ENCODE data around the gene CRB1. TPM values are rescaled to one million over a fixed set of nuclear protein-coding genes. Genes with fewer than 3 reads are reported as not detected.
"Not testable (repeated sequence)": the region's sequence is repeated elsewhere in the genome, so short reads cannot be mapped to it uniquely, and the experiment has no call there.

CRB1 gene
- total and polyA plus RNA-seq, 3 experiments from 2014 or later = 0.05 to 0.26 TPM; not detected in 1

GRCh38 chr1:197394831-197395608 lies 127.0 kb downstream of the CRB1 start:
- Histone ChIP-seq H3K4me1 (ENCODE audit: insufficient read depth, low read length) (peaks cover 32% of the 10 kb centered on the region), H3K4me3 (ENCODE audit: low read length) (no peak overlapping the region), H3K36me3 (ENCODE audit: insufficient read depth, low read length) (no peaks in the 10 kb centered on the region), H3K27me3 (ENCODE audit: insufficient read depth, low read length, poor library complexity, severe bottlenecking) (no peaks in the 10 kb centered on the region), H3K27ac (ENCODE audit: low read depth, low read length) (no peak overlapping the region), H3K9me3 (ENCODE audit: low read length) (no peaks in the 10 kb centered on the region)
- Mint-ChIP-seq H3K4me1 (peaks cover 17 to 34% (median 32%) of the 10 kb centered on the region in 3 donors), H3K27ac (no peak overlapping the region), H3K4me3 (no peak overlapping the region), H3K36me3 (no peaks in the 10 kb centered on the region), H3K27me3 (peaks cover 4 to 8% of the 10 kb centered on the region in 2 donors), H3K9me3 (no peaks in the 10 kb centered on the region)
- DNase-seq = no peak
- CTCF ChIA-PET = no interaction called here
- POLR2A ChIA-PET = no interaction called here

DNA sequence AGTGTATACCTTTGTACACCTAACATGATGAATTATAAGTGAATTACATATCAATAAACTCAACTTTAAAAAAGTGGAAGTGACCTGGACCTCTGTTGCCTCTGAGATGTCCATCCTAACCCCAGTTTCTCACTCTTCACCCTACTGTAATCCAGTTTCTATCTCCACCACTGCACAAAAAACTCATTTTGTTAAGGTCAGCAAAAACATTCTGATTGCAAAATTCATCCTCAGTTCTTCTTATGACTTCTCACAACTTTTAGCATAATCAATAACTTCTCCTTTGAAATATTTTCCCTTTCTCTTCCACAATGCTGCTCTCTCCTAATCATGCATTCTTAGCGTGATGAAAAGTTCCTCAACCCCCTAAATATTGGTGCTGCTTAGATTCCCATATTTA lies 129.8 kb downstream of the CRB1 start:
- Mint-ChIP-seq H3K4me1 (peaks cover 0 to 5% (median 3%) of the 10 kb centered on the region in 3 donors), H3K27ac (no peak overlapping the region), H3K36me3 (no peaks in the 10 kb centered on the region), H3K4me3 (no peak overlapping the region), H3K27me3 (peaks cover 5 to 11% of the 10 kb centered on the region in 2 donors), H3K9me3 (peaks cover 0 to 1% (median 0%) of the 10 kb centered on the region in 5 donors)
- DNase-seq = no peak
- H3K9me3 ChIP-seq (ENCODE audit: low read length) = no peaks in the 10 kb centered on the region
- no peak overlapping the region for H3K27ac ChIP-seq (ENCODE audit: low read depth, low read length)
- H3K27me3 ChIP-seq (ENCODE audit: insufficient read depth, low read length, poor library complexity, severe bottlenecking) = peaks cover 4% of the 10 kb centered on the region
- CTCF ChIA-PET = no interaction called here
- H3K4me3 ChIP-seq (ENCODE audit: low read length) = no peak overlapping the region
- no peaks in the 10 kb centered on the region for H3K36me3 ChIP-seq (ENCODE audit: insufficient read depth, low read length)
- H3K4me1 ChIP-seq (ENCODE audit: insufficient read depth, low read length) = peaks cover 4% of the 10 kb centered on the region
- POLR2A ChIA-PET = no interaction called here

DNA sequence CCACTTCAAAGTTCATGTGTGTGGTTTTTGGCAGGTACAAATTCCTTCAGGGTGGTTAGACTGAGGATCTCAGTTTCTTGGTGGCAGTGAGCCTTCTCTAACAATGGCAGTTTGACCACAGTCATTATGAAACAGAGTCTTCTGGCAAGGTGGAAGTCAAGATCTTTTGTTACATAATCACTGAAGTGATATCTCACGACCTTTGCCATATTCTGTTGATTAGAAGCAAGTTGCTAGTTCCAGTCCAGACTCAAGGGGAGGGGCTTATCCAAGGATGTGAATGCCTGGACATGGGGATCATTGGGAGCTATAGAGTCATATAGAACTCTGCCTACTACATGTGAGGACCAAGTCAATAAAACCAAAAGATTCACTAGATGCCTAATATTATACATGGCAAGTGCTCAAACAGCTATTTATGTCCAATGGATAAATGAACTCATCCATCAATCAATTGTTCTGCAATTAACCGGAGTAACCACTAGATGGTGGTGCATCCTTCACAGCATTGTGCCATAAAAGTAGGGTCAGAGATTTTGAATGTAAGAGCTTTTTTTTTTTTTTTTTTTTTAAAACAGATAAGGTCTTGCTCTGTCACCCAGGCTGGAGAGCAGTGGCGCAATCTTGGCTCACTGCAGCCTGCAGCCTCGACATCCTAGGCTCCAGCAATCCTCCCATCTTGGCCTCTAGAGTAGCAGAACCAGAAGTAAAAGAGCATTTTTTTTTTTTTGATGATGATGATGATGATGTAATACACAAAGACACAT lies 131.9 kb downstream of the CRB1 start:
- CTCF ChIA-PET = interaction anchor here (0.6 to 1.6 kb wide), 6 partner anchors 8 to 511 kb away, joined by 3 to 6 read pairs (median 4); no protein-coding TSS in a partner anchor
- no peaks in the 10 kb centered on the region for H3K4me1 ChIP-seq (ENCODE audit: insufficient read depth, low read length)
- no peaks in the 10 kb centered on the region for H3K9me3 ChIP-seq (ENCODE audit: low read length)
- H3K36me3 Mint-ChIP-seq = no peaks in the 10 kb centered on the region
- H3K27me3 Mint-ChIP-seq = peaks cover 8 to 22% of the 10 kb centered on the region in 2 donors
- peak in 2 of 5 donors; percentile 16 to 30 for DNase-seq
- peaks cover 0 to 1% (median 0%) of the 10 kb centered on the region in 5 donors for H3K9me3 Mint-ChIP-seq
- H3K27ac ChIP-seq (ENCODE audit: low read depth, low read length) = no peak overlapping the region
- H3K36me3 ChIP-seq (ENCODE audit: insufficient read depth, low read length) = no peaks in the 10 kb centered on the region
- H3K27me3 ChIP-seq (ENCODE audit: insufficient read depth, low read length, poor library complexity, severe bottlenecking) = peaks cover 4% of the 10 kb centered on the region
- H3K4me3 Mint-ChIP-seq = peak overlapping the region in 1 of 7 donors; percentile 19
- peak overlapping the region in 1 of 8 donors; percentile 38 for H3K27ac Mint-ChIP-seq
- POLR2A ChIA-PET = interaction anchor here (0.6 kb wide), 1 partner anchor 30 kb away, joined by 3 read pairs; no protein-coding TSS in a partner anchor
- H3K4me3 ChIP-seq (ENCODE audit: low read length) = no peak overlapping the region
- H3K4me1 Mint-ChIP-seq = no peaks in the 10 kb centered on the region

DNA sequence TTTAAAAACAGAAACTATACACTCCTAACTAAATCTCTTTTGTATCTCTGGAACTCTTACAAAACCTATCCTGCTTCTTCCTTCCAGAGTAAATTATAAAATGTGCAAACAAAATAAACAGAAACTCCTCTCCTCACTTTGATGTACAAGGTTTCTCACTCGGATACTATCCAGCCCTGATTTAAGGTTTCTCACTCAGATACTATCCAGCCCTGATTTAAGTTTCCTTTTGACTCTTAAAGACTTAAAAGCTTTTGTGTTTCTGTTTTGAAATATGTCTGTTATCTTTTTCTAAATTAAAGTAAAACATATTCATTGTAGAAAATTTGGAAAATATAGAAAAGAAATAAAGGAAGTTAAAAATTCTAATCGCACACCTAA lies 132.5 kb downstream of the CRB1 start:
- Mint-ChIP-seq H3K4me1 (no peaks in the 10 kb centered on the region), H3K36me3 (no peaks in the 10 kb centered on the region), H3K27me3 (peaks cover 5 to 22% of the 10 kb centered on the region in 2 donors), H3K4me3 (peak overlapping the region in 3 of 7 donors; percentile 8 to 24 (median 19)), H3K9me3 (peaks cover 0 to 1% (median 0%) of the 10 kb centered on the region in 5 donors), H3K27ac (peak overlapping the region in 1 of 8 donors; percentile 38)
- H3K9me3 ChIP-seq (ENCODE audit: low read length) = no peaks in the 10 kb centered on the region
- no peak overlapping the region for H3K4me3 ChIP-seq (ENCODE audit: low read length)
- peaks cover 4% of the 10 kb centered on the region for H3K27me3 ChIP-seq (ENCODE audit: insufficient read depth, low read length, poor library complexity, severe bottlenecking)
- no peaks in the 10 kb centered on the region for H3K36me3 ChIP-seq (ENCODE audit: insufficient read depth, low read length)
- H3K27ac ChIP-seq (ENCODE audit: low read depth, low read length) = no peak overlapping the region
- no peak for DNase-seq
- H3K4me1 ChIP-seq (ENCODE audit: insufficient read depth, low read length) = no peaks in the 10 kb centered on the region
- ChIA-PET POLR2A (no interaction called here), CTCF (interaction anchor here (1.2 to 1.6 kb wide), 3 partner anchors 10 to 21 kb away, joined by 3 to 6 read pairs (median 5); no protein-coding TSS in a partner anchor)

DNA sequence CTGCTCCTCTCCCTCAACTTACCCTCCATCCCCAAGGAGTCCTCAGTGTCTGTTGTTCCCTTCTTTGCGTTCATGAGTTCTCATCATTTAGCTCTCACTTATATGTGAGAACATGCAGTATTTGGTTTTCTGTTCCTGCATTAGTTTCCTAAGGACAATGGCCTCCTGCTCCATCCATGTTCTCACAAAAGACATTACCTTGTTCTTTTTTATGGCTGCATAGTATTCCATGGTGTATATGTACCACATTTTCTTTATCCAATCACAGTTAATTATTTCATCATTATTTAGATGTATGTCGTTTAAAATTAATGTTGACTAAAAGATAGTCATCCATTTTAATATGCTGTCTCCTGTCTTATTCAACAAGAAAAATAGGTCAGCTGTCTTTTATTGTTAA lies 134.1 kb downstream of the CRB1 start:
- Histone ChIP-seq H3K27me3 (ENCODE audit: insufficient read depth, low read length, poor library complexity, severe bottlenecking) (peaks cover 4% of the 10 kb centered on the region), H3K4me1 (ENCODE audit: insufficient read depth, low read length) (no peaks in the 10 kb centered on the region), H3K27ac (ENCODE audit: low read depth, low read length) (no peak overlapping the region), H3K9me3 (ENCODE audit: low read length) (no peaks in the 10 kb centered on the region), H3K36me3 (ENCODE audit: insufficient read depth, low read length) (no peaks in the 10 kb centered on the region), H3K4me3 (ENCODE audit: low read length) (no peak overlapping the region)
- no peak overlapping the region for H3K4me3 Mint-ChIP-seq
- peaks cover 0 to 1% (median 0%) of the 10 kb centered on the region in 5 donors for H3K9me3 Mint-ChIP-seq
- no peaks in the 10 kb centered on the region for H3K4me1 Mint-ChIP-seq
- no peak for DNase-seq
- H3K36me3 Mint-ChIP-seq = no peaks in the 10 kb centered on the region
- POLR2A ChIA-PET = no interaction called here
- no peak overlapping the region for H3K27ac Mint-ChIP-seq
- H3K27me3 Mint-ChIP-seq = peaks cover 3 to 19% of the 10 kb centered on the region in 2 donors
- CTCF ChIA-PET = no interaction called here

DNA sequence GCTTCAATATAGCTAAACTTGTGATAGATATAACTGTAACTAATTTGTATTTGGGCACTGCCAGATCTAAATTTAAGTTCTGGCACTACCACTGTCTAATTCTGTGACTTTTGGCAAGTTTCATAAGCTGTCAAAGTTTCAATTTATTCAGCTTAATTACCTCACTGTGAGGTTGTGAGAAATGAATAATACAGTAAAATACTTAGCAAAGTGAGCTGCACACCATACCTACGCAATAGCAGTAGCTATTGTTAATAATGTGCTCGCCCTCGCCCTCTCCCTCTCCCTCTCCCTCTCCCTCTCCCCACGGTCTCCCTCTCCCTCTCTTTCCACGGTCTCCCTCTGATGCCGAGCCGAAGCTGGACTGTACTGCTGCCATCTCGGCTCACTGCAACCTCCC lies 136.7 kb downstream of the CRB1 start:
- H3K4me1 ChIP-seq (ENCODE audit: insufficient read depth, low read length); CTCF ChIA-PET; H3K27ac ChIP-seq (ENCODE audit: low read depth, low read length); H3K4me1 Mint-ChIP-seq; H3K9me3 Mint-ChIP-seq; H3K27me3 ChIP-seq (ENCODE audit: insufficient read depth, low read length, poor library complexity, severe bottlenecking); H3K4me3 Mint-ChIP-seq; DNase-seq; H3K9me3 ChIP-seq (ENCODE audit: low read length); POLR2A ChIA-PET; H3K36me3 Mint-ChIP-seq; H3K36me3 ChIP-seq (ENCODE audit: insufficient read depth, low read length); H3K4me3 ChIP-seq (ENCODE audit: low read length); H3K27ac Mint-ChIP-seq: not testable (repeated sequence)
- H3K27me3 Mint-ChIP-seq = peaks cover 5 to 32% of the 10 kb centered on the region in 2 donors

- peaks cover 5 to 39% of the 10 kb centered on the region in 2 donors for H3K27me3 Mint-ChIP-seq
- not testable (repeated sequence) for H3K36me3 ChIP-seq (ENCODE audit: insufficient read depth, low read length)
Measured at GRCh38 chr1:197405614-197406013, 137.6 kb downstream of the CRB1 start.

GRCh38 chr1:197413564-197413963 lies 145.5 kb downstream of the CRB1 start:
- CTCF ChIA-PET = no interaction called here
- Mint-ChIP-seq H3K4me3 (no peak overlapping the region), H3K9me3 (no peaks in the 10 kb centered on the region), H3K4me1 (no peaks in the 10 kb centered on the region), H3K27ac (no peak overlapping the region), H3K27me3 (peaks cover 13 to 29% of the 10 kb centered on the region in 2 donors), H3K36me3 (no peaks in the 10 kb centered on the region)
- no peak overlapping the region for H3K4me3 ChIP-seq (ENCODE audit: low read length)
- no peaks in the 10 kb centered on the region for H3K36me3 ChIP-seq (ENCODE audit: insufficient read depth, low read length)
- POLR2A ChIA-PET = no interaction called here
- H3K4me1 ChIP-seq (ENCODE audit: insufficient read depth, low read length) = no peaks in the 10 kb centered on the region
- no peak overlapping the region for H3K27ac ChIP-seq (ENCODE audit: low read depth, low read length)
- no peaks in the 10 kb centered on the region for H3K9me3 ChIP-seq (ENCODE audit: low read length)
- DNase-seq = no peak
- no peaks in the 10 kb centered on the region for H3K27me3 ChIP-seq (ENCODE audit: insufficient read depth, low read length, poor library complexity, severe bottlenecking)

More at GRCh38 chr1:197405614-197406013, 137.6 kb downstream of the CRB1 start:
- H3K9me3 Mint-ChIP-seq; H3K4me1 Mint-ChIP-seq; H3K27me3 ChIP-seq (ENCODE audit: insufficient read depth, low read length, poor library complexity, severe bottlenecking); H3K9me3 ChIP-seq (ENCODE audit: low read length); H3K27ac Mint-ChIP-seq; H3K4me3 Mint-ChIP-seq; H3K27ac ChIP-seq (ENCODE audit: low read depth, low read length); H3K36me3 Mint-ChIP-seq; POLR2A ChIA-PET; CTCF ChIA-PET; DNase-seq; H3K4me1 ChIP-seq (ENCODE audit: insufficient read depth, low read length); H3K4me3 ChIP-seq (ENCODE audit: low read length): not testable (repeated sequence)

All from CD8-positive, alpha-beta memory T cell (primary cell).